Measurements from ENCODE around the gene KLK5.
"Not testable (repeated sequence)": the region's sequence is repeated elsewhere in the genome, so short reads cannot be mapped to it uniquely, and the experiment has no call there.

KLK5 gene

GRCh38 chr19:50952910-50953309 lies at the start of gene KLK5:
Gene KLK5 (minus strand): TSS chr19:50953038. CDS start chr19:50952657, 381 bp downstream.
- DNase-seq, result no peak

GRCh38 chr19:51002089-51002532 lies 49.3 kb upstream of the KLK5 start:
- DNase-seq, result no peak

GRCh38 chr19:51001515-51001914 lies 48.7 kb upstream of the KLK5 start, which contains the start of gene KLK8:
Gene KLK8 (minus strand): TSS chr19:51001604. CDS start chr19:51001167, 437 bp downstream.
- DNase-seq, result no peak

DNA sequence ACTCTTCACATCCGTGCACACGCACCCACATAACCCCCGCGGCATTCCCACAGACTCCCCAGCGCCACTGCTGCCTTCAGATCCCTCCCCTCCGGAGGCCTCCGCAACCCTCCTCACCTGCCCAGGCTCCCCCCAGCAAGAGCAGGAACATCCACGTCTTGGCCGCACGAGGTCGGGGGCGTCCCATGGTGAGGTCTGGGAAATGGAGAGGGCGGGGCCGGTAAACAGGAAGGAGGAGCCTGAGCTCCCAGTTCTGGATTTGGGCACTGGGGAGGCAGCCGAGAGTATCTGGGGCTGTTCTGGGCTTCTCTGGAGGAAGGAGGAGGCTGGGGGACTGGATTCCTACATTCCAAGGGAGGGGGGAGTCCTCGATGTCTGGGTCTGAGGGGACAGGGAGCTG lies 48.1 kb upstream of the KLK5 start:
- no peak for DNase-seq

DNA sequence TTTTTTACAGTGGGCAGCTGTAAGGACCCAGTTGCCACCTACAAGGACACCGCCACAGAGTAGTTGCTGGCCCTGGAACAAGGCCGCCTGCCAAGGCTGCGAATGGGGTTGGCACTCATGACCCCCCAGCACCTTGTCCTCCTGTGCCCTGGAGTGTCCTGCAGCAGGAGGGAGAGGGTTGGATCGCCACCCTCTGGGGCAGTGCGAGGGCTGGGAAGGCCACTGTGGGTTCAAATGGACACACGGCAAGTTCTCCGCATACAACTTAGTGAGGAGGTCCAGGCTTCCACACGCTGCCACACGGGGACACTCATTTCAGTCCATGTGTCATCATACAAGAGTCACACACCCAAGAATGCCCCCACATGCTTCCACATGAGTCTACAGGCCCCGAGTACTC lies 47.6 kb upstream of the KLK5 start:
- DNase-seq, result no peak

DNA sequence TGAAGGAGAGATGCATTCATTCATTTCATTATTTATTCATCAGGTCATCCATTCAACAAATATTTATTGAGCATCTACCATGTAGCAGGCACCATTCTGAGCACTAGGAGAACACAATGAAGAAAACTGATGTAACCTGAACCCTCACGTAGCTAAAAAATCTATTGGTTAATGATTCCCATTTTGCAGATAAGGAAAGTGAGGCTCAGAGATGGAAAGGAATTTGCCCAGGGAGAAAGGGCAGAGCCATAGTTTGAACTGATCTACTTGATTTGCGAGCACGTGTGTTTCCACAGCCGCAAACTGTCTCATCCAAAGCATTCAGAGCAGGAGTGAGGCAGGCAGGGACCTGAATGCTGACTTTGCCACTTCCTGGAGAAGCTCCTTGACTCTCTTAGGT lies 45.8 kb upstream of the KLK5 start:
- no peak for DNase-seq

DNA sequence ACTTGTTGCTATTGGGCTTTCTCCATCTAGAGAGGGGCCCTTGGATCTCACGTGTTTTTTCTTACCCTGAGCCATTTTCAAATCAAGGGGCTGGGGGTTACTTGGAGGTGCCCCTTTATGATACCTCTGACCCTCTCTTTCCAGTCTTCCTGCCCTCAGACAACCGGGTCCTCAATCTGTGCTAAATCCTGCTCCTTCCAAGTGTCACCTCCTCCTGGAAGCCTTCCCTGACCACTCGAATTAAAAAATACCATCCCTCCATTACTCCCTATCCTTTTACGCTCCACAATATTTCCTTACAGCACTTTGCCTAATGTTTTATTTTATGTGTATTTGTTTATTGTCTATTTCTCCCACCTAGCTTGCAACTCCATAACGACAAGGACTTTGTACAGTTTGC lies 45.2 kb upstream of the KLK5 start:
- no peak for DNase-seq

DNA sequence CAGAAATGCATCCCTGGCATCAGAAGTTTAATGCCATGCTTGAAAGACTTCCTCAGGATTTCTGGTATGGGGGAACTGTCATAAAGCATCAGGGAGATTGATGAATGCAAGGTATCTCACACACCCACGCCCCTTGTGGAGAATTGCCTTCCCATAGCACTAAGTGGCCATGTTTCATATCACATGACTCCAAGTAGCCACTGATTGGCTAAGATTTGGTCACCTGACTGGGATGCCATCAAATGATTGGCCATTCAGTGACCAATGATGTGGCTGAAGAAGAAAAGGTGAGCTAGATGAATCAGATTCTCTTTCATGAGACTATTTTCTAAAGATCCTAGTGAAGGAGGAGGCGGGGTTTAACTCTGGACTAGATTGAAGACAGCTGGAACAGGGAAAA lies 41.3 kb upstream of the KLK5 start:
- DNase-seq, result no peak

GRCh38 chr19:50992666-50993035 lies 39.8 kb upstream of the KLK5 start:
- no peak for DNase-seq

GRCh38 chr19:50984416-50984815 lies 31.6 kb upstream of the KLK5 start:
- not testable (repeated sequence) for DNase-seq

GRCh38 chr19:50983625-50984292 lies 30.9 kb upstream of the KLK5 start, which contains the start of gene KLK7:
Gene KLK7 (minus strand): TSS chr19:50983917. CDS start chr19:50982399, 1,518 bp downstream.
- no peak for DNase-seq

GRCh38 chr19:50982186-50982585 lies 29.3 kb upstream of the KLK5 start:
- DNase-seq, result no peak

- no peak for DNase-seq
Observed at GRCh38 chr19:50981587-50982146, 28.8 kb upstream of the KLK5 start.

GRCh38 chr19:50980208-50980607 lies 27.4 kb upstream of the KLK5 start:
- no peak for DNase-seq

GRCh38 chr19:50979758-50980157 lies 26.9 kb upstream of the KLK5 start:
- DNase-seq, result no peak

- DNase-seq, result no peak
Observed at GRCh38 chr19:50978772-50979390, 26.0 kb upstream of the KLK5 start.

DNA sequence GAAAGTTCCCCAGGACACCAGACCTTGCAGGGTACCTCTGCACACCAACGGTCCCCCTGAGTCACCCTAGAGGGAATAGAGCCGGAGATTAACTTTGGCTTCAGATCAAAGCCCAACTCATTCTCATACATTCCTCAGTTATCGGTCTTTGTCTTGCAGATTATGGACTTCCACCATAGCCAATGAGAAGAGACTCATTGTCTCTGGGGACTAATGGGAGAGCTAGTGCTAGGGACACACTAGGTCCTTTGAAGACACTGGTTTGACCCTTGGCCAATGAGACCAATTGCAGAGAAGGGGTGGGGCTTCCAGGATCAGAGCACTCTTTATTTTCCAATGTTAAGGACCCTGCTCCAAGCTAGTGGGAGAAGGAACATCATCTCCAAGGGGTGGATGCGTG lies 24.8 kb upstream of the KLK5 start:
- DNase-seq, result no peak

GRCh38 chr19:50975766-50976165 lies 22.9 kb upstream of the KLK5 start:
- DNase-seq, result no peak

DNA sequence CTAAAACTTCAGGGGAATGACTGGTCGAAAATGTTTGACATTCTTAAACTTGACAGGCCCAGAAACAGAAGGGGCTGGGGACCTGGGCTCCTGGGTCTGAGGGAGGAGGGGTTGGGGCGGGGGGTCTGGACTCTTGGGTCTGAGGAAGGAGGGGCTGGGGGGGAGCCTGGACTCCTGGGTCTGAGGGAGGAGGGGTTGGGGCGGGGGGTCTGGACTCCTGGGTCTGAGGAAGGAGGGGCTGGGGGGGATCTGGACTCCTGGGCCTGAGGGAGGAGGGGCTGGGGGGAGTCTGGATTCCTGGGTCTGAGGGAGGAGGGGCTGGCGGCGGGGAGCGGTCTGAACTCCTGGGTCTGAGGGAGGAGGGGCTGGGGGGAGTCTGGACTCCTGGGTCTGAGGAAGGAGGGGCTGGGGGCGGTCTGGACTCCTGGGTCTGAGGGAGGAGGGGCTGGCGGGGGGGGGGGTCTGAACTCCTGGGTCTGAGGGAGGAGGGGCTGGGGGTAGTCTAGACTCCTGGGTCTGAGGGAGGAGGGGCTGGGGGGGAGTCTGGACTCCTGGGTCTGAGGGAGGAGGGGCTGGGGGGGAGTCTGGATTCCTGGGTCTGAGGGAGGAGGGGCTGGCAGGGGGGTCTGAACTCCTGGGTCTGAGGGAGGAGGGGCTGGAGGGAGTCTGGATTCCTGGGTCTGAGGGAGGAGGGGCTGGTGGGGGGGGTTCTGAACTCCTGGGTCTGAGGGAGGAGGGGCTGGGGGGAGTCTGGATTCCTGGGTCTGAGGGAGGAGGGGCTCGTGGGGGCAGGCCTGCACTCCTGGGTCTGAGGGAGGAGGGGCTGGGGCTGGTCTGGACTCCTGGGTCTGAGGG lies 22.1 kb upstream of the KLK5 start:
- DNase-seq, result no peak

GRCh38 chr19:50972795-50973376 lies 20.0 kb upstream of the KLK5 start:
- no peak for DNase-seq

GRCh38 chr19:50969810-50970209 lies 17.0 kb upstream of the KLK5 start:
- not testable (repeated sequence) for DNase-seq

DNA sequence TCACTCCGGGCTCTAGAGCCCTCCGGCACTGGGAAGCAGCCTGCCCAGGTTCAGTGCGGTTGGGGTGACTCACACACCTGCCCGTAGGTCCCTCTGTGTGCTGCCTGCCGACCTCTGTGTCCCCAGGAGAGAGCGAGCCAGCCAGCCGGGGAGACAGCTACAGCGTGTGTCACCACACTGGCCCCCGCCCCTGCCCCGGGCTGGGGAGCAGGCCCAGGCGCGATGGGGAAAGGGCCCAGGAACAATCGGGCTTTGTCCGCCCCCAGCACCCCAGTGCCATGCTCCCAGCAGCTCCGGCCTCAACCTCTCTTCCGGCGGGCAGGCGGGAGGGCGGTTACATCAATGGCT lies 16.5 kb upstream of the KLK5 start, which contains the start of gene KLK6:
KLK6 (minus strand) TSS at position 179 of the 348 bp plus-strand sequence. CDS start 1,487 bp downstream, outside the sequence.
- DNase-seq, result no peak

Data from activated T-cell treated with anti-CD3 and anti-CD28 coated beads, Interleukin-2, amount 50 U/mL, for 48 hours (primary cell).